Parathyroid adenoma (tissue), 2 donors: ENCODE results near the gene STK10.

Experiments
- H2AFZ ChIP-seq: fragments of 300-600 bp; sonication (generic); one replicate; pipeline ENCODE4 v1.7.0; 2017; ENCODE audit warnings: antibody characterized with exemption, mild to moderate bottlenecking
- H3K27ac ChIP-seq: fragments of 300-600 bp; sonication (generic); one replicate; pipeline ENCODE4 v1.7.0; 2017
- H3K27me3 ChIP-seq: fragments of 300-600 bp; sonication (generic); one replicate; pipeline ENCODE4 v1.7.0; 2017; ENCODE audit warnings: low read length; ENCODE audit not compliant: control insufficient read depth, insufficient read depth
- H3K36me3 ChIP-seq: fragments of 300-600 bp; sonication (generic); one replicate; pipeline ENCODE4 v1.7.0; 2017; ENCODE audit warnings: low read length; ENCODE audit not compliant: control insufficient read depth, insufficient read depth
- H3K4me1 ChIP-seq: fragments of 300-600 bp; sonication (generic); one replicate; pipeline ENCODE4 v1.7.0; 2017; ENCODE audit warnings: control low read depth
- H3K4me2 ChIP-seq: fragments of 300-600 bp; sonication (generic); one replicate; pipeline ENCODE4 v1.7.0; 2017; ENCODE audit warnings: low read length
- H3K4me3 ChIP-seq: fragments of 300-600 bp; sonication (generic); one replicate; pipeline ENCODE4 v1.7.0; 2017; ENCODE audit warnings: low read depth, low read length
- H3K79me2 ChIP-seq: fragments of 300-600 bp; sonication (generic); one replicate; pipeline ENCODE4 v1.7.0; 2017; ENCODE audit warnings: control low read depth
- H3K9ac ChIP-seq: fragments of 300-600 bp; sonication (generic); one replicate; pipeline ENCODE4 v1.7.0; 2017; ENCODE audit warnings: mild to moderate bottlenecking
- H3K9me3 ChIP-seq: fragments of 300-600 bp; sonication (generic); one replicate; pipeline ENCODE4 v1.7.0; 2017; ENCODE audit warnings: low read length; ENCODE audit not compliant: control insufficient read depth
- TF ChIP-seq, protein P1 (sequence below): fragments of 300-600 bp; sonication (generic); IDR thresholded peaks from one replicate; pipeline ENCODE4 v1.7.0; 2017; ENCODE audit warnings: antibody characterized with exemption, mild to moderate bottlenecking
- donor health status: primary hyperparathyroidism.

Gene STK10

DNA sequence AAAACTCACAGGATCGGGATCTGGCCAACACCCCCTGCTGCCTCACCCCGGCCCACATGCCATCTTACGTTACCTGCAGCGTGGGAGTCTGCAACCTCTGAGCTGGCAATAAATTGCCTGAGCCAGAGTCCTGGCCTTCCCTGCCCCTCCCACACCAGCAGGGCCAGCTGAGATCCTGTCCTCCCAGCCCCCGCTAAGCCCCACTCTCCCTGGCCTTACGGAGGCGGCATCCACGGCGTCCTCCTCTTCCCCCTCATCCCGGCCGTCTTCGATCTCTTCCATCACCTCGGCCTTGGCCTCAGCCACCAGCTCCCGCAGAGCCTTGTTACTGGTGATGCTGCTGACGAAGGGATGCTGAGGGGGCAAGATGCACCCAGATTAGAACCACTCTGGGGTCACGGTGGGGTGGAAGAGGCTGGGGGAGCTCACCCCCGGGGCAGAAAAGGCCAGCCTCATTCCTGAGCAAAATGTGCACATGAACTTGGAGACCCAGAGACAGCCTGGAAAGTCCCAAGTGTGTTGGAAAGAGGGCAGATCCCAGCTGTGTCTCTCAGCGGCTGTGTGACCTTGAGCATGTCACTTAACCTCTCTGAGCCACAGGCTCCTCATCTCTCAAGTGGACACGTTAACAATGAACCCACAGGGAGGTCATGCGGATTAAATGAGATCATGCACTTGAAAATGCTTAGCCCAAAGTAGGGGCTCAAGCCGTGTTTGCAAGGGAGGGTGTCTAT is 91.7 kb downstream of the STK10 start:
- TF ChIP-seq, protein P1, sequence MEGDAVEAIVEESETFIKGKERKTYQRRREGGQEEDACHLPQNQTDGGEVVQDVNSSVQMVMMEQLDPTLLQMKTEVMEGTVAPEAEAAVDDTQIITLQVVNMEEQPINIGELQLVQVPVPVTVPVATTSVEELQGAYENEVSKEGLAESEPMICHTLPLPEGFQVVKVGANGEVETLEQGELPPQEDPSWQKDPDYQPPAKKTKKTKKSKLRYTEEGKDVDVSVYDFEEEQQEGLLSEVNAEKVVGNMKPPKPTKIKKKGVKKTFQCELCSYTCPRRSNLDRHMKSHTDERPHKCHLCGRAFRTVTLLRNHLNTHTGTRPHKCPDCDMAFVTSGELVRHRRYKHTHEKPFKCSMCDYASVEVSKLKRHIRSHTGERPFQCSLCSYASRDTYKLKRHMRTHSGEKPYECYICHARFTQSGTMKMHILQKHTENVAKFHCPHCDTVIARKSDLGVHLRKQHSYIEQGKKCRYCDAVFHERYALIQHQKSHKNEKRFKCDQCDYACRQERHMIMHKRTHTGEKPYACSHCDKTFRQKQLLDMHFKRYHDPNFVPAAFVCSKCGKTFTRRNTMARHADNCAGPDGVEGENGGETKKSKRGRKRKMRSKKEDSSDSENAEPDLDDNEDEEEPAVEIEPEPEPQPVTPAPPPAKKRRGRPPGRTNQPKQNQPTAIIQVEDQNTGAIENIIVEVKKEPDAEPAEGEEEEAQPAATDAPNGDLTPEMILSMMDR, result no peak
- no peaks in the 10 kb centered on the region for H3K4me1 ChIP-seq
- H3K9me3 ChIP-seq, result no peaks in the 10 kb centered on the region
- no peak overlapping the region for H3K4me2 ChIP-seq
- no peak overlapping the region for H3K9ac ChIP-seq
- H3K27me3 ChIP-seq, result no peaks in the 10 kb centered on the region
- H3K27ac ChIP-seq, result no peak overlapping the region
- H3K4me3 ChIP-seq, result no peak overlapping the region
- no peaks in the 10 kb centered on the region for H3K36me3 ChIP-seq
- H2AFZ ChIP-seq, result no peak overlapping the region
- peaks cover 3% of the 10 kb centered on the region for H3K79me2 ChIP-seq

DNA sequence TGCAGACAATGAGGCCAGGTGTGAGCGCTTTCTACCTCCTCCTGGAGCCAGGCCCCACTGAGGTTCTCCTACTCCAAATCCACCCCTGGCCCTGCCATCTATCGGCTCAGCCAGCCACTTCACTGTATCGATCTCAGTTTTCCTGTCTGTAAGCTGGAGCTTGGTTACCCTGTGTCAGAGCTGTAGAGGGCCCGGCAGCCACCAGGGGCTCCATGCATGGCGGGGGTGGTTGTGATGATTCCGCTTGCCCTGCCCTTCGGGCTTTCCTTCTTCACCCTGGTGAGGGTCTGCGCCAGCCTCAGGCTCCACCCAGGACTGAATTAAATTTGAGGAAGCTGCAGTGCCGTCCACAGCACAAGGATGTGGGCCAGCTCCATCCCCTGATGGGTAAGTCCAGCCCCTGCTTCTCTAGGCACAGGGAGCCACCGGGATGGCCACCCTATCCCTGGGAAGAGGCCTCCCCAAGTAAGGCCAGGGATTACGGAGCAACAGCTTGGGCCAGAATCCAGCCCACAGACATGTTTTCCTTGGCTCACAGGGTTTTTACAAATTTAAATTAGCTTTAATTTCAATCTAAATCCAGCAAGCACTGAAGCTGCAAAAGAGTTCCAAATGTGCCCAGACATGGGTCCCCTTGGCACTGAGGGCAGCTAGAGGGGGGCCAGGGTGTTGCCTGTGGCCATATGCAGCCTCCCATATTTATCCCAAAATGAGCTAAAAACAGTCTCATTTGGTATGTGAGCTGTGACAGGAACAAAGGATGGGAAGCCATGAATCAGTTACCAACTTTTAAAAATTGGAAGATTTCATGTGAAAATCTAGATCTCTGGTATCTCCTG is 92.4 kb downstream of the STK10 start:
- Histone ChIP-seq H2AFZ (no peak overlapping the region), H3K36me3 (no peaks in the 10 kb centered on the region), H3K9ac (no peak overlapping the region), H3K4me2 (no peak overlapping the region), H3K27ac (no peak overlapping the region), H3K9me3 (no peaks in the 10 kb centered on the region), H3K4me1 (no peaks in the 10 kb centered on the region), H3K27me3 (no peaks in the 10 kb centered on the region), H3K79me2 (peaks cover 3% of the 10 kb centered on the region), H3K4me3 (no peak overlapping the region)
- TF ChIP-seq, protein P1, result no peak

DNA sequence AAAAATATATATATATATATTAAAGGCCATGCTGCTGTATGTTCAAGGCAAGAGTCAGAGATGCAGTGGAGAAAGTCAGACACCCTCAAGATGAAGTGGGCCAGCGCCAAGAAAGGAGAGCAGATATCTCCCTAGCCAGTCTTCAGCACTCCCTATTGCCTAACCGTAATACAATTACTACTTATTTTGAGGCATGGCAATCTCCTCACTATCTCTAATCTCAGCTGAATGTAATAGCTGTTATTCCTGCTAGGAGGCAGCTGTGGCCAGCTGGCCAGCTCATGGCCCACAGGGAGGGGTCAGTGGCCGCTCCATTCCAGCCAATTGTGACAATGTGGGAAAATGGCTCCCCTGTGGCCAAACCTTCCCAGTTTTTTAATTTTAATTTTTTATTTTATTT is 94.1 kb downstream of the STK10 start:
- no peak overlapping the region for H3K9ac ChIP-seq
- H3K79me2 ChIP-seq, result peaks cover 2% of the 10 kb centered on the region
- no peak overlapping the region for H3K27ac ChIP-seq
- TF ChIP-seq, protein P1, result no peak
- no peak overlapping the region for H2AFZ ChIP-seq
- H3K4me3 ChIP-seq, result no peak overlapping the region
- H3K9me3 ChIP-seq, result no peaks in the 10 kb centered on the region
- H3K36me3 ChIP-seq, result no peaks in the 10 kb centered on the region
- H3K27me3 ChIP-seq, result no peaks in the 10 kb centered on the region
- H3K4me1 ChIP-seq, result no peaks in the 10 kb centered on the region
- no peak overlapping the region for H3K4me2 ChIP-seq

- Histone ChIP-seq H3K4me2 (no peak overlapping the region), H3K4me1 (no peaks in the 10 kb centered on the region), H3K9me3 (no peaks in the 10 kb centered on the region), H3K36me3 (no peaks in the 10 kb centered on the region), H3K27me3 (no peaks in the 10 kb centered on the region), H3K9ac (no peak overlapping the region), H3K27ac (no peak overlapping the region), H3K79me2 (no peaks in the 10 kb centered on the region), H3K4me3 (no peak overlapping the region), H2AFZ (no peak overlapping the region)
- TF ChIP-seq, protein P1, result no peak
Observed at GRCh38 chr5:172093559-172093958, 94.5 kb downstream of the STK10 start.
